GM23338 (cell line): ENCODE results near the gene ZBTB12. TPM values are rescaled to one million over a fixed set of nuclear protein-coding genes. Genes with fewer than 3 reads are reported as not detected.
A peak's percentile ranks its signal among the peaks of the same experiment; 100 is the strongest.

Experiments
- ATAC-seq: fragments of 200-7000 bp; cut with Tn5 transposase; 3 replicates; pipeline ENCODE4 v1.9.1; 2020
- DNase-seq: peaks from one replicate; pipeline ENCODE4 v3.0.0-alpha.2; 2015; ENCODE audit warnings: low spot score
- H2AFZ ChIP-seq: fragments of 200-600 bp; sonication (generic); 2 replicates; pipeline ENCODE4 v1.8.0; 2016; ENCODE audit warnings: antibody characterized with exemption, mild to moderate bottlenecking, moderate library complexity
- H3F3A ChIP-seq: fragments of 200-600 bp; sonication (generic); replicated peaks from 2 replicates; pipeline ENCODE4 v1.8.0; 2017; ENCODE audit warnings: antibody characterized with exemption, mixed run types, low read depth
- H3K27ac ChIP-seq: fragments of 200-600 bp; sonication (generic); 2 replicates; pipeline ENCODE4 v1.6.1; 2016; ENCODE audit warnings: low read depth
- H3K27me3 ChIP-seq: fragments of 200-600 bp; sonication (generic); 2 replicates; pipeline ENCODE4 v1.8.0; 2016; ENCODE audit warnings: mild to moderate bottlenecking, mixed run types, moderate library complexity; ENCODE audit not compliant: insufficient read depth
- H3K36me3 ChIP-seq: fragments of 200-600 bp; sonication (generic); 2 replicates; pipeline ENCODE4 v1.8.0; 2016; ENCODE audit warnings: mild to moderate bottlenecking; ENCODE audit not compliant: insufficient read depth
- H3K4me1 ChIP-seq: fragments of 200-600 bp; sonication (generic); 2 replicates; pipeline ENCODE4 v1.8.0; 2016; ENCODE audit warnings: mild to moderate bottlenecking, moderate library complexity; ENCODE audit not compliant: insufficient read depth
- H3K4me2 ChIP-seq: fragments of 200-600 bp; sonication (generic); 2 replicates; pipeline ENCODE4 v1.7.1; 2017; ENCODE audit warnings: mixed run types
- H3K4me3 ChIP-seq: fragments of 200-600 bp; sonication (generic); 2 replicates; pipeline ENCODE4 v1.6.1; 2016; ENCODE audit warnings: mixed run types
- H3K79me2 ChIP-seq: fragments of 200-600 bp; sonication (generic); replicated peaks from 2 replicates; pipeline ENCODE4 v1.8.0; 2017; ENCODE audit warnings: mild to moderate bottlenecking; ENCODE audit not compliant: insufficient read depth
- H3K9me2 ChIP-seq: fragments of 200-600 bp; sonication (generic); 2 replicates; pipeline ENCODE4 v1.8.0; 2017; ENCODE audit not compliant: insufficient read depth
- H4K20me1 ChIP-seq: fragments of 200-600 bp; sonication (generic); replicated peaks from 2 replicates; pipeline ENCODE4 v1.8.0; 2017; ENCODE audit warnings: mild to moderate bottlenecking; ENCODE audit not compliant: insufficient read depth
- H3K27ac Mint-ChIP-seq: 2 replicates; pipeline ENCODE4 v1.8.0; 2020; ENCODE audit warnings: inconsistent platforms, mild to moderate bottlenecking, moderate library complexity, mixed read lengths
- H3K27me3 Mint-ChIP-seq: 3 replicates; pipeline ENCODE4 v1.8.0; 2022; ENCODE audit warnings: low read depth, mild to moderate bottlenecking, moderate library complexity, mixed read lengths, inconsistent platforms; ENCODE audit not compliant: insufficient read depth, poor library complexity
- H3K36me3 Mint-ChIP-seq: 3 replicates; pipeline ENCODE4 v1.8.0; 2021; ENCODE audit warnings: low read depth, mild to moderate bottlenecking, inconsistent platforms, moderate library complexity, mixed read lengths
- H3K4me1 Mint-ChIP-seq: 3 replicates; pipeline ENCODE4 v1.8.0; 2020; ENCODE audit warnings: mild to moderate bottlenecking, inconsistent platforms, mixed read lengths
- H3K4me3 Mint-ChIP-seq: 3 replicates; pipeline ENCODE4 v1.8.0; 2021; ENCODE audit warnings: moderate library complexity, mild to moderate bottlenecking, inconsistent platforms, mixed read lengths
- H3K9me3 Mint-ChIP-seq: 3 replicates; pipeline ENCODE4 v1.8.0; 2020; ENCODE audit warnings: moderate library complexity, mild to moderate bottlenecking, inconsistent platforms, mixed read lengths
- CREB1 ChIP-seq: fragments of 250-450 bp; sonication (Bioruptor Pico); IDR thresholded peaks from 2 replicates; pipeline ENCODE4 v1.5.0; 2020; ENCODE audit warnings: low read depth, mild to moderate bottlenecking, moderate library complexity
- CTCF ChIP-seq, 2 experiments: fragments of 200-600 bp in 1 of 2; sonication (generic) in 1 of 2; conservative IDR thresholded peaks; 2 replicates each; pipeline versions ENCODE4 v1.5.1 to v1.6.1; 2016 to 2017; ENCODE audit warnings: antibody characterized with exemption in 2 of 2, low read depth in 2 of 2, mild to moderate bottlenecking in 2 of 2, moderate library complexity in 1 of 2
- ETS1 ChIP-seq: IDR thresholded peaks from 2 replicates; pipeline ENCODE4 v1.6.1; 2016; ENCODE audit warnings: antibody characterized with exemption
- EZH2 ChIP-seq: fragments of 200-600 bp; sonication (generic); IDR thresholded peaks from one replicate; pipeline ENCODE4 v1.8.0; 2017; ENCODE audit warnings: antibody characterized with exemption, mild to moderate bottlenecking, low read depth; ENCODE audit not compliant: unreplicated experiment
- EZH2phosphoT487 ChIP-seq: fragments of 200-600 bp; sonication (generic); IDR thresholded peaks from one replicate; pipeline ENCODE4 v1.8.1; 2018; ENCODE audit warnings: antibody characterized with exemption; ENCODE audit not compliant: unreplicated experiment
- JUNB ChIP-seq: IDR thresholded peaks from one replicate; pipeline ENCODE4 v1.6.1; 2016; ENCODE audit warnings: antibody characterized with exemption; ENCODE audit not compliant: unreplicated experiment
- NANOG ChIP-seq: IDR thresholded peaks from 2 replicates; pipeline ENCODE4 v1.6.1; 2016; ENCODE audit warnings: antibody characterized with exemption, borderline replicate concordance
- POLR2AphosphoS5 ChIP-seq: IDR thresholded peaks from 2 replicates; pipeline ENCODE4 v1.6.1; 2016; ENCODE audit warnings: antibody characterized with exemption, low read depth
- REST ChIP-seq: IDR thresholded peaks from one replicate; pipeline ENCODE4 v1.6.1; 2018; ENCODE audit warnings: antibody characterized with exemption; ENCODE audit not compliant: unreplicated experiment
- STAT1 ChIP-seq: IDR thresholded peaks from one replicate; pipeline ENCODE4 v1.6.1; 2016; ENCODE audit warnings: antibody characterized with exemption; ENCODE audit not compliant: unreplicated experiment
- ZNF114 ChIP-seq: fragments of 250-450 bp; sonication (Bioruptor Pico); IDR thresholded peaks from 2 replicates; pipeline ENCODE4 v1.5.0; 2020; ENCODE audit warnings: mild to moderate bottlenecking, moderate library complexity
- ZNF331 ChIP-seq: fragments of 250-450 bp; sonication (Bioruptor Pico); IDR thresholded peaks from 2 replicates; pipeline ENCODE4 v1.5.0; 2020; ENCODE audit warnings: low read depth, mild to moderate bottlenecking, moderate library complexity
- ZNF462 ChIP-seq: fragments of 250-450 bp; sonication (Bioruptor Pico); IDR thresholded peaks from 2 replicates; pipeline ENCODE4 v1.5.0; 2020; ENCODE audit warnings: mild to moderate bottlenecking, moderate library complexity
- polyA plus RNA-seq: library from polyadenylated mRNA; unstranded; fragments of >200 nt; fragmentation: Nextera tagmentation; extraction: Ambion mirVana; gene quantifications from 2 replicates; pipeline ENCODE4 v1.2.1, GENCODE V29; 2016
- total RNA-seq: library from RNA; depleted of rRNA; stranded (reverse); fragments of >200 nt; shearing (Covaris generic); gene quantifications from 2 replicates; pipeline ENCODE4 v1.2.3, GENCODE V29; 2014

Gene ZBTB12
- total and polyA plus RNA-seq, 2 experiments from 2014 or later = 0.18 to 14.4 TPM

GRCh38 chr6:31864818-31865204 is 37.1 kb downstream of the ZBTB12 start:
- Histone ChIP-seq H3K79me2 (peaks cover 8% of the 10 kb centered on the region; the same call in 1 of the 2 replicates), H3K36me3 (no peaks in the 10 kb centered on the region), H3F3A (peaks cover 8% of the 10 kb centered on the region; the same call in 1 of the 2 replicates), H3K4me2 (no peak overlapping the region), H2AFZ (no peak overlapping the region), H3K27me3 (no peaks in the 10 kb centered on the region), H3K4me3 (no peak overlapping the region), H4K20me1 (peaks cover 3% of the 10 kb centered on the region; the same call in 1 of the 2 replicates), H3K9me2 (no peaks in the 10 kb centered on the region), H3K27ac (no peak overlapping the region), H3K4me1 (peaks cover 12% of the 10 kb centered on the region; the same call in 1 of the 2 replicates)
- TF ChIP-seq EZH2 (no peak), CREB1 (no peak), ZNF331 (CRISPR knock-in tag) (no peak), POLR2AphosphoS5 (no peak), ZNF114 (no peak), NANOG (no peak), ZNF462 (no peak), STAT1 (no peak), EZH2phosphoT487 (no peak), ETS1 (no peak), CTCF (conservative IDR thresholded peaks at IDR 0.05; ENCODE audit: low read depth in 2 of 2) (no peak), JUNB (no peak), REST (no peak)
- ATAC-seq (no peak), DNase-seq (no peak)
- Mint-ChIP-seq H3K36me3 (peaks cover 5% of the 10 kb centered on the region), H3K27ac (no peak overlapping the region; the same call in none of the 2 replicates), H3K4me1 (peaks cover 8% of the 10 kb centered on the region), H3K4me3 (peak overlapping the region; percentile 95), H3K27me3 (peaks cover 21% of the 10 kb centered on the region), H3K9me3 (peaks cover 2% of the 10 kb centered on the region; the same call in 1 of the 3 replicates)
